Measurements from ENCODE around the gene PRKCI.

The PRKCI gene

DNA sequence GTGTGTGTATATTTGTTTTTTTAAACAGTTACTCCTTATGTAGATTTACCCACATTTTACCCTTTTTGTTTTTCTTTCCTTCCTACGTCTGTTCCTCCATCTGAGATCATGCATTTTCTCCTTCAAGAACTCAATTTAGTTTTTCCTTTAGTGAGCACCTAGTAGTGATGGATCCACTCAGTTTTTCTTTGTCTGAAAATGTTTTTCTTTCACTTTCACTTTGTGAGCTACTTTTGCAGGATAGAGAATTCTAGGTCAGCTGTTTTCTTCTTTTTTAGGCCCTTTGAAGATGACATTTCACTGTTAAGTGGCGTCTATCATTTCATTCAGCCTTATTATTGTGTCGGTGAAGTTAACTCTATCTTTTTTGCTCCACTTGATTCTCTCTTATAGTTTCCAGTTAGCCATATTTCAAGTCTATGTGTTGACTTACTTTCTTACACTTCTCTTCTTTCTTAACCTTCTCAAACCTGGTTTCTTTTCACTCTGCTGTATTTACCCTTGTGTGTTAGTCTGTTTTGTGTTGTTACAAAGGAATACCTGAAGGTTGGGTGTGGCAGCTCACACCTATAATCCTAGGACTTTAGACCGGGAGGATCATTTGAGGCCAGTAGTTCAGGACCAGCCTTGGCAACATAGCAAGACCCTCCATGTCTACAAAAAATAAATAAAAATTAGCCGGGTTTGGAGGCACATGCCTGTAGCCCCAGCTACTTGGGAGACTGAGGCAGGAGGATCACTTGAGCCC, 55.8 kb downstream of the PRKCI start:
- no peak overlapping the region for H3K18ac ChIP-seq (ENCODE audit: low read length)
- WGBS (ENCODE audit: extremely low coverage, insufficient coverage, low lambda C conversion rate), result no CpG with 5 or more reads among the region's 5 CpGs
- no peaks in the 10 kb centered on the region for H3K27me3 ChIP-seq (ENCODE audit: insufficient read depth, low read length, poor library complexity)
- no peak overlapping the region for H3K4me3 ChIP-seq (ENCODE audit: low read length)
- peaks cover 2% of the 10 kb centered on the region for H3K36me3 ChIP-seq (ENCODE audit: control insufficient read depth, insufficient read depth, low read length)
- H3K56ac ChIP-seq (ENCODE audit: low read length), result no peak overlapping the region
- no peak overlapping the region for H3K27ac ChIP-seq (ENCODE audit: low read depth, low read length)
- H3K9ac ChIP-seq (ENCODE audit: low read length), result no peak overlapping the region
- DNase-seq, result no peak
- no peak overlapping the region for H4K5ac ChIP-seq (ENCODE audit: low read length)
- H2BK15ac ChIP-seq (replicated peaks; ENCODE audit: low read depth), result no peak overlapping the region
- H3K23ac ChIP-seq (ENCODE audit: low read length), result no peak overlapping the region
- H2BK5ac ChIP-seq (ENCODE audit: low read length), result no peak overlapping the region
- H3K4ac ChIP-seq (ENCODE audit: low read depth, low read length), result no peak overlapping the region
- H3K79me2 ChIP-seq (ENCODE audit: control insufficient read depth, insufficient read depth, low read length), result no peaks in the 10 kb centered on the region
- no peak overlapping the region for H2AK5ac ChIP-seq (ENCODE audit: low read length)
- no peaks in the 10 kb centered on the region for H3K79me1 ChIP-seq (ENCODE audit: low read length)
- no peak overlapping the region for H3K4me2 ChIP-seq (ENCODE audit: low read length)
- no peaks in the 10 kb centered on the region for H3K4me1 ChIP-seq (ENCODE audit: control insufficient read depth, low read depth, low read length)
- no peak overlapping the region for H4K8ac ChIP-seq (ENCODE audit: low read depth, low read length)
- H2BK120ac ChIP-seq (ENCODE audit: low read depth, low read length), result no peak overlapping the region

DNA sequence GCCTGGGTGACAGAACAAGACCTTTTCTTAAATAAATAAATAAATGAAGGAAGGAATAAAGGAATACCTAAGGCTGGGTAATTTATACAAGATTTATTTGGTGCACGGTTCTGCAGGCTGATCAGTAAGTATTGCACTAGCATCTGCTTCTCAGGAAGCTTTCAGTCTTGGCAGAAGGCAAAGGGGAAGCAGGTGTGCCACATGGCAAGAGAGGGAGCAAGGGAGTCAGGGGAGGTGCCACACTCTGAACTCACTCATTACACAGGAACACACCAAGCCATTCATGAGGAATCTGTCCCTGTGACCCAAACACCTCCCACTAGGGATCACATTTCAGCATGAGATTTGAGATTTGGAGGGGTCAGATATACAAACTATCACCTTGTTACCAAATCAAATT, 56.4 kb downstream of the PRKCI start:
- no CpG with 5 or more reads among the region's 1 CpG for WGBS (ENCODE audit: extremely low coverage, insufficient coverage, low lambda C conversion rate)
- Histone ChIP-seq H2BK5ac (ENCODE audit: low read length) (no peak overlapping the region), H3K4ac (ENCODE audit: low read depth, low read length) (no peak overlapping the region), H3K27me3 (ENCODE audit: insufficient read depth, low read length, poor library complexity) (no peaks in the 10 kb centered on the region), H2AK5ac (ENCODE audit: low read length) (no peak overlapping the region), H3K27ac (ENCODE audit: low read depth, low read length) (no peak overlapping the region), H3K4me3 (ENCODE audit: low read length) (no peak overlapping the region), H3K4me1 (ENCODE audit: control insufficient read depth, low read depth, low read length) (no peaks in the 10 kb centered on the region), H3K36me3 (ENCODE audit: control insufficient read depth, insufficient read depth, low read length) (peaks cover 2% of the 10 kb centered on the region), H3K18ac (ENCODE audit: low read length) (no peak overlapping the region), H3K9ac (ENCODE audit: low read length) (no peak overlapping the region), H2BK15ac (replicated peaks; ENCODE audit: low read depth) (no peak overlapping the region), H3K56ac (ENCODE audit: low read length) (no peak overlapping the region), H3K79me1 (ENCODE audit: low read length) (no peaks in the 10 kb centered on the region), H4K8ac (ENCODE audit: low read depth, low read length) (no peak overlapping the region), H3K23ac (ENCODE audit: low read length) (no peak overlapping the region), H2BK120ac (ENCODE audit: low read depth, low read length) (no peak overlapping the region), H3K4me2 (ENCODE audit: low read length) (no peak overlapping the region), H3K79me2 (ENCODE audit: control insufficient read depth, insufficient read depth, low read length) (no peaks in the 10 kb centered on the region), H4K5ac (ENCODE audit: low read length) (no peak overlapping the region)
- DNase-seq, result no peak

DNA sequence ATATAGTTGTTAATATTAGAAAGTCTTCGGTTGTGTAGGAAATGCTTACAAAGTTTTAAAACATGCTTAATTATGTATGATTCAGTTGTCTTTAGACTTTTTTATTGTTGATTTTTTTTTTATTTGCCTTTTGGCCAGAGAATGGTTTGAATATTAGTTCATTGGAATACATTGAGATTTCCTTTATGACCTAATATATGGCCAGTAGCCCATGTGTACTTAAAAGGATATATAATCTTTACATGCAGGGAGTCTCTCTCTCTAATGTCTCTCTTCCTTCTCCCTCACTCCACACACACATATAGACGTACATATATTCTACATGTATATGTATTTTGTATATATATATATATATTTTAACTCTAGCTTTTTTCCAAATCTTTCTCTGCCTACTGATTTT, 68.0 kb downstream of the PRKCI start:
- no peak overlapping the region for H2BK120ac ChIP-seq (ENCODE audit: low read depth, low read length)
- no peak overlapping the region for H2BK5ac ChIP-seq (ENCODE audit: low read length)
- no peak overlapping the region for H4K8ac ChIP-seq (ENCODE audit: low read depth, low read length)
- H3K27me3 ChIP-seq (ENCODE audit: insufficient read depth, low read length, poor library complexity), result no peaks in the 10 kb centered on the region
- no peaks in the 10 kb centered on the region for H3K79me1 ChIP-seq (ENCODE audit: low read length)
- H3K79me2 ChIP-seq (ENCODE audit: control insufficient read depth, insufficient read depth, low read length), result no peaks in the 10 kb centered on the region
- H3K18ac ChIP-seq (ENCODE audit: low read length), result no peak overlapping the region
- no peaks in the 10 kb centered on the region for H3K36me3 ChIP-seq (ENCODE audit: control insufficient read depth, insufficient read depth, low read length)
- H3K9ac ChIP-seq (ENCODE audit: low read length), result no peak overlapping the region
- WGBS (ENCODE audit: extremely low coverage, insufficient coverage, low lambda C conversion rate), result no CpG with 5 or more reads among the region's 2 CpGs
- H2BK15ac ChIP-seq (replicated peaks; ENCODE audit: low read depth), result no peak overlapping the region
- H3K27ac ChIP-seq (ENCODE audit: low read depth, low read length), result no peak overlapping the region
- no peak overlapping the region for H2AK5ac ChIP-seq (ENCODE audit: low read length)
- no peak for DNase-seq
- no peak overlapping the region for H3K4me3 ChIP-seq (ENCODE audit: low read length)
- no peak overlapping the region for H3K4me2 ChIP-seq (ENCODE audit: low read length)
- H3K56ac ChIP-seq (ENCODE audit: low read length), result no peak overlapping the region
- no peak overlapping the region for H4K5ac ChIP-seq (ENCODE audit: low read length)
- H3K4me1 ChIP-seq (ENCODE audit: control insufficient read depth, low read depth, low read length), result no peaks in the 10 kb centered on the region
- no peak overlapping the region for H3K4ac ChIP-seq (ENCODE audit: low read depth, low read length)
- no peak overlapping the region for H3K23ac ChIP-seq (ENCODE audit: low read length)

DNA sequence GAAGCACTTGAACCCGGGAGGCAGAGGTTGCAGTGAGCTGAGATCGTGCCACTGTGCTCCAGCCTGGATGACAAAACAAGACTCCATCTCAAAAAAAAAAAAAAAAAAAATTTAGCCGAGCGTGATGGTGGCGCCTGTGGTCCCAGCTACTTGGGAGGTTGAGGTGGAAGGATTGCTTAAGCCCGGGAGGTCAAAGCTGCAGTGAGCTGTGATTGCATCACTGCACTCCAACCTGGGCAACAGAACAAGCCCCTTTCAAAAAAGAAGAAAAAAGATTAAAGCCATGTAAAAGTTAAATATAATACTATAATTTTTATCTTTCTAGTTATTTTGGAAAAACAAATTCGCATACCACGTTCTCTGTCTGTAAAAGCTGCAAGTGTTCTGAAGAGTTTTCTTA, 73.4 kb downstream of the PRKCI start:
- Histone ChIP-seq H3K4me2 (ENCODE audit: low read length) (no peak overlapping the region), H2BK15ac (replicated peaks; ENCODE audit: low read depth) (no peak overlapping the region), H4K8ac (ENCODE audit: low read depth, low read length) (no peak overlapping the region), H3K4me1 (ENCODE audit: control insufficient read depth, low read depth, low read length) (no peaks in the 10 kb centered on the region), H3K9ac (ENCODE audit: low read length) (no peak overlapping the region), H2BK5ac (ENCODE audit: low read length) (no peak overlapping the region), H3K27ac (ENCODE audit: low read depth, low read length) (no peak overlapping the region), H3K23ac (ENCODE audit: low read length) (no peak overlapping the region), H3K56ac (ENCODE audit: low read length) (no peak overlapping the region), H2BK120ac (ENCODE audit: low read depth, low read length) (no peak overlapping the region), H2AK5ac (ENCODE audit: low read length) (no peak overlapping the region), H3K79me2 (ENCODE audit: control insufficient read depth, insufficient read depth, low read length) (no peaks in the 10 kb centered on the region), H4K5ac (ENCODE audit: low read length) (no peak overlapping the region), H3K27me3 (ENCODE audit: insufficient read depth, low read length, poor library complexity) (no peaks in the 10 kb centered on the region), H3K79me1 (ENCODE audit: low read length) (no peaks in the 10 kb centered on the region), H3K4ac (ENCODE audit: low read depth, low read length) (no peak overlapping the region), H3K4me3 (ENCODE audit: low read length) (no peak overlapping the region), H3K36me3 (ENCODE audit: control insufficient read depth, insufficient read depth, low read length) (no peaks in the 10 kb centered on the region), H3K18ac (ENCODE audit: low read length) (no peak overlapping the region)
- DNase-seq, result no peak
- WGBS (ENCODE audit: extremely low coverage, insufficient coverage, low lambda C conversion rate), result no CpG with 5 or more reads among the region's 8 CpGs

GRCh38 chr3:170296703-170297102, 74.5 kb downstream of the PRKCI start:
- no peak overlapping the region for H2BK120ac ChIP-seq (ENCODE audit: low read depth, low read length)
- no peak overlapping the region for H3K56ac ChIP-seq (ENCODE audit: low read length)
- no peaks in the 10 kb centered on the region for H3K79me2 ChIP-seq (ENCODE audit: control insufficient read depth, insufficient read depth, low read length)
- no peak overlapping the region for H3K9ac ChIP-seq (ENCODE audit: low read length)
- H4K5ac ChIP-seq (ENCODE audit: low read length), result no peak overlapping the region
- no peak overlapping the region for H3K27ac ChIP-seq (ENCODE audit: low read depth, low read length)
- H4K8ac ChIP-seq (ENCODE audit: low read depth, low read length), result no peak overlapping the region
- no peaks in the 10 kb centered on the region for H3K27me3 ChIP-seq (ENCODE audit: insufficient read depth, low read length, poor library complexity)
- H2BK5ac ChIP-seq (ENCODE audit: low read length), result no peak overlapping the region
- no peaks in the 10 kb centered on the region for H3K4me1 ChIP-seq (ENCODE audit: control insufficient read depth, low read depth, low read length)
- no peak overlapping the region for H3K18ac ChIP-seq (ENCODE audit: low read length)
- no peak overlapping the region for H2AK5ac ChIP-seq (ENCODE audit: low read length)
- H3K23ac ChIP-seq (ENCODE audit: low read length), result no peak overlapping the region
- H2BK15ac ChIP-seq (replicated peaks; ENCODE audit: low read depth), result no peak overlapping the region
- peaks cover 3% of the 10 kb centered on the region for H3K36me3 ChIP-seq (ENCODE audit: control insufficient read depth, insufficient read depth, low read length)
- no peak overlapping the region for H3K4me3 ChIP-seq (ENCODE audit: low read length)
- no peaks in the 10 kb centered on the region for H3K79me1 ChIP-seq (ENCODE audit: low read length)
- no peak overlapping the region for H3K4me2 ChIP-seq (ENCODE audit: low read length)
- H3K4ac ChIP-seq (ENCODE audit: low read depth, low read length), result no peak overlapping the region
- no peak for DNase-seq

DNA sequence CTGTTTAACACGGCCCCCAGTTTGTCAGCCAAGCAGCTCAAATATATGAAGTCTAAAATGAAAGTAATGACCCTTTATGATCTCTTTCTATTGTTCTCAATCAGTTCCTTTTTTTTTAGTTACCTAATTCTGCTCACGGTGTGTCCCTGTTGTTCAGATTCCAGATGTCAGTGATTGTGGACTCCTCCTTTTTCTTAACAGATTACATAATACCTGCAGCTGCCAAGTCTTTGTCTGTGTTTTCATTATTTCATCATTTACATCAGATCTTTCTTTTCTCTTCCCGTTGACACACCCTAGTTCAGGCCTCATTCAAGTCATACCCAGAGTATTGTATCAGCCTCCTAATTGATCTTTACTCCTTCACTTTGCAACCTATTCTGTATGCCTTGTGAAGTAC, 79.2 kb downstream of the PRKCI start:
- Histone ChIP-seq H3K9ac (ENCODE audit: low read length) (no peak overlapping the region), H2BK120ac (ENCODE audit: low read depth, low read length) (no peak overlapping the region), H3K27me3 (ENCODE audit: insufficient read depth, low read length, poor library complexity) (no peaks in the 10 kb centered on the region), H3K4ac (ENCODE audit: low read depth, low read length) (no peak overlapping the region), H3K18ac (ENCODE audit: low read length) (no peak overlapping the region), H3K36me3 (ENCODE audit: control insufficient read depth, insufficient read depth, low read length) (peaks cover 3% of the 10 kb centered on the region), H3K23ac (ENCODE audit: low read length) (no peak overlapping the region), H3K79me2 (ENCODE audit: control insufficient read depth, insufficient read depth, low read length) (no peaks in the 10 kb centered on the region), H3K27ac (ENCODE audit: low read depth, low read length) (no peak overlapping the region), H2BK5ac (ENCODE audit: low read length) (no peak overlapping the region), H4K5ac (ENCODE audit: low read length) (no peak overlapping the region), H3K56ac (ENCODE audit: low read length) (no peak overlapping the region), H3K4me1 (ENCODE audit: control insufficient read depth, low read depth, low read length) (no peaks in the 10 kb centered on the region), H3K4me2 (ENCODE audit: low read length) (no peak overlapping the region), H3K4me3 (ENCODE audit: low read length) (no peak overlapping the region), H2AK5ac (ENCODE audit: low read length) (no peak overlapping the region), H2BK15ac (replicated peaks; ENCODE audit: low read depth) (no peak overlapping the region), H3K79me1 (ENCODE audit: low read length) (no peaks in the 10 kb centered on the region), H4K8ac (ENCODE audit: low read depth, low read length) (no peak overlapping the region)
- no peak for DNase-seq
- no CpG with 5 or more reads among the region's 3 CpGs for WGBS (ENCODE audit: extremely low coverage, insufficient coverage, low lambda C conversion rate)
